ENCODE data around the gene RNF135.
"Not testable (repeated sequence)": the region's sequence is repeated elsewhere in the genome, so short reads cannot be mapped to it uniquely, and the experiment has no call there.

- not testable (repeated sequence) for TF ChIP-seq CTCF (IDR thresholded peaks at IDR 0.05; ENCODE audit: low read depth, low read length)
- TF ChIP-seq, protein P1, sequence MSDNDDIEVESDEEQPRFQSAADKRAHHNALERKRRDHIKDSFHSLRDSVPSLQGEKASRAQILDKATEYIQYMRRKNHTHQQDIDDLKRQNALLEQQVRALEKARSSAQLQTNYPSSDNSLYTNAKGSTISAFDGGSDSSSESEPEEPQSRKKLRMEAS (IDR thresholded peaks at IDR 0.05; ENCODE audit: low read depth, low read length): not testable (repeated sequence)
Observed at GRCh38 chr17:30967911-30968310, 2.9 kb upstream of the RNF135 start.
